ENCODE measurements around the gene CD2BP2. TPM values are rescaled to one million over a fixed set of nuclear protein-coding genes. Genes with fewer than 3 reads are reported as not detected.

The CD2BP2 gene
- total and polyA plus RNA-seq, 9 of the 15 experiments (the other 6 are each of a cell fraction or from before 2014, with no cell fraction given): 3.9 to 51.1 (median 32.8) TPM

- peak; percentile 62 for TF ChIP-seq SUPT5H (IDR thresholded peaks at IDR 0.05)
- TF ChIP-seq ZNF134 (CRISPR knock-in tag; conservative IDR thresholded peaks at IDR 0.05): no peak
- TF ChIP-seq GABPA (tag; conservative IDR thresholded peaks at IDR 0.05; ENCODE audit: low read depth): peak; percentile 86
- no peak for TF ChIP-seq NR1H2 (CRISPR knock-in tag; IDR thresholded peaks at IDR 0.05)
- no peak for TF ChIP-seq ZNF431 (CRISPR knock-in tag; IDR thresholded peaks at IDR 0.05)
- TF ChIP-seq RAD51 (IDR thresholded peaks at IDR 0.05; ENCODE audit: borderline replicate concordance, low read depth): no peak
- TF ChIP-seq NR2C1 (IDR thresholded peaks at IDR 0.05): peak; percentile 100
- peak; percentile 100 for TF ChIP-seq NR2C1 (tag; IDR thresholded peaks at IDR 0.05)
- TF ChIP-seq SPI1 (IDR thresholded peaks at IDR 0.05; ENCODE audit: borderline replicate concordance, low read depth, low read length): peak; percentile 91
- TF ChIP-seq POLR2A (conservative IDR thresholded peaks at IDR 0.05): peak; percentile 77
- no peak for TF ChIP-seq TOE1 (IDR thresholded peaks at IDR 0.05; ENCODE audit: borderline replicate concordance)
- TF ChIP-seq TOE1 (CRISPR knock-in tag; IDR thresholded peaks at IDR 0.05; ENCODE audit: borderline replicate concordance, low read depth): no peak
- TF ChIP-seq NCOR1 (IDR thresholded peaks at IDR 0.05): peak; percentile 59
- TF ChIP-seq, protein P1, sequence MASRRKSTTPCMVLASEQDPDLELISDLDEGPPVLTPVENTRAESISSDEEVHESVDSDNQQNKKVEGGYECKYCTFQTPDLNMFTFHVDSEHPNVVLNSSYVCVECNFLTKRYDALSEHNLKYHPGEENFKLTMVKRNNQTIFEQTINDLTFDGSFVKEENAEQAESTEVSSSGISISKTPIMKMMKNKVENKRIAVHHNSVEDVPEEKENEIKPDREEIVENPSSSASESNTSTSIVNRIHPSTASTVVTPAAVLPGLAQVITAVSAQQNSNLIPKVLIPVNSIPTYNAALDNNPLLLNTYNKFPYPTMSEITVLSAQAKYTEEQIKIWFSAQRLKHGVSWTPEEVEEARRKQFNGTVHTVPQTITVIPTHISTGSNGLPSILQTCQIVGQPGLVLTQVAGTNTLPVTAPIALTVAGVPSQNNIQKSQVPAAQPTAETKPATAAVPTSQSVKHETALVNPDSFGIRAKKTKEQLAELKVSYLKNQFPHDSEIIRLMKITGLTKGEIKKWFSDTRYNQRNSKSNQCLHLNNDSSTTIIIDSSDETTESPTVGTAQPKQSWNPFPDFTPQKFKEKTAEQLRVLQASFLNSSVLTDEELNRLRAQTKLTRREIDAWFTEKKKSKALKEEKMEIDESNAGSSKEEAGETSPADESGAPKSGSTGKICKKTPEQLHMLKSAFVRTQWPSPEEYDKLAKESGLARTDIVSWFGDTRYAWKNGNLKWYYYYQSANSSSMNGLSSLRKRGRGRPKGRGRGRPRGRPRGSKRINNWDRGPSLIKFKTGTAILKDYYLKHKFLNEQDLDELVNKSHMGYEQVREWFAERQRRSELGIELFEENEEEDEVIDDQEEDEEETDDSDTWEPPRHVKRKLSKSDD (conservative IDR thresholded peaks at IDR 0.05; ENCODE audit: low read length): no peak
- TF ChIP-seq ZBTB7A (IDR thresholded peaks at IDR 0.05; ENCODE audit: borderline replicate concordance, control insufficient read depth, low read depth, low read length): peak; percentile 95
- no peak for TF ChIP-seq ZNF24 (IDR thresholded peaks at IDR 0.05)
- TF ChIP-seq POLR3A (IDR thresholded peaks at IDR 0.05; ENCODE audit: borderline replicate concordance, extremely low read depth, insufficient read depth, insufficient read length): no peak
- TF ChIP-seq TRIM25 (IDR thresholded peaks at IDR 0.05; ENCODE audit: borderline replicate concordance): no peak
- TF ChIP-seq, protein P2, sequence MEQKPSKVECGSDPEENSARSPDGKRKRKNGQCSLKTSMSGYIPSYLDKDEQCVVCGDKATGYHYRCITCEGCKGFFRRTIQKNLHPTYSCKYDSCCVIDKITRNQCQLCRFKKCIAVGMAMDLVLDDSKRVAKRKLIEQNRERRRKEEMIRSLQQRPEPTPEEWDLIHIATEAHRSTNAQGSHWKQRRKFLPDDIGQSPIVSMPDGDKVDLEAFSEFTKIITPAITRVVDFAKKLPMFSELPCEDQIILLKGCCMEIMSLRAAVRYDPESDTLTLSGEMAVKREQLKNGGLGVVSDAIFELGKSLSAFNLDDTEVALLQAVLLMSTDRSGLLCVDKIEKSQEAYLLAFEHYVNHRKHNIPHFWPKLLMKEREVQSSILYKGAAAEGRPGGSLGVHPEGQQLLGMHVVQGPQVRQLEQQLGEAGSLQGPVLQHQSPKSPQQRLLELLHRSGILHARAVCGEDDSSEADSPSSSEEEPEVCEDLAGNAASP (IDR thresholded peaks at IDR 0.05): no peak
- TF ChIP-seq ZFPM2 (CRISPR knock-in tag; IDR thresholded peaks at IDR 0.05): no peak
- no peak for TF ChIP-seq CGGBP1 (CRISPR knock-in tag; IDR thresholded peaks at IDR 0.05)
Measured at GRCh38 chr16:30381291-30382041, 26.4 kb upstream of the CD2BP2 start (continued).
